Right cardiac atrium (tissue), 5 donors: ENCODE data around the gene TCF7. TPM values are rescaled to one million over a fixed set of nuclear protein-coding genes. Genes with fewer than 3 reads are reported as not detected.

Experiments
- ATAC-seq, 2 donors: fragments of 200-7000 bp; cut with Tn5 transposase; one replicate each; pipeline versions ENCODE4 v1.8.0 to v1.9.1; 2020; ENCODE audit warnings: moderate library complexity in 2 of 2, mild to moderate bottlenecking in 1 of 2
- DNase-seq, 3 donors: peaks; one replicate each; pipeline ENCODE4 v3.0.0-alpha.2; 2020
- H3K27ac ChIP-seq: one replicate; pipeline ENCODE4 v1.5.1; 2013; ENCODE audit warnings: mild to moderate bottlenecking, low read length, control low read depth, moderate library complexity
- H3K27me3 ChIP-seq: one replicate; pipeline ENCODE4 v1.6.1; 2013; ENCODE audit not compliant: control insufficient read depth, insufficient read depth
- H3K4me1 ChIP-seq: one replicate; pipeline ENCODE4 v1.6.1; 2013; ENCODE audit warnings: low read length; ENCODE audit not compliant: control insufficient read depth, insufficient read depth
- H3K4me3 ChIP-seq: one replicate; pipeline ENCODE4 v1.5.1; 2013; ENCODE audit warnings: low read length, control low read depth
- H3K9me3 ChIP-seq: one replicate; pipeline ENCODE4 v1.6.1; 2013; ENCODE audit warnings: low read length; ENCODE audit not compliant: control insufficient read depth
- WGBS: extraction: QIAGEN DNeasy Blood & Tissue Kit; methylation state at CpG from one replicate; pipeline ENCODE4 v1.1.7; 2013; 5-methylcytosine and 5-hydroxymethylcytosine counted together
- intact Hi-C, 4 donors: fragments of 100-400 bp; cut with DNase I; formaldehyde crosslinking; loops; one replicate each; pipeline versions ENCODE4 v1.11.0 to v1.14.0; 2022 to 2023
- polyA plus RNA-seq: library from polyadenylated mRNA; stranded (reverse); fragments of 200-250 nt; gene quantifications from one replicate; pipeline ENCODE4 v1.2.3, GENCODE V29; 2013
- total RNA-seq, 4 donors: library from RNA; stranded (reverse); fragmentation: NEBNext Ultra II Directional; extraction: Animal tissue kit (Norgen Biotek cat#: 25700); gene quantifications; one replicate each; pipeline ENCODE4 v1.2.1, GENCODE V29; 2021
- donor health status: healthy with polysubstance abuse.
- donor health status: DM: no; HTN: yes; CAD: no.
- donor health status: DM: no; HTN: no; CAD: no.
- donor health status: DM: no; HTN: yes; CAD: no; lungs with severe emphysema.
- donor health status: DM: yes; HTN: yes; CAD: no.

Gene TCF7
- total and polyA plus RNA-seq, 5 donors = 1.3 to 4.4 (median 3.7) TPM

- Histone ChIP-seq H3K4me1 (no peaks in the 10 kb centered on the region), H3K4me3 (peak overlapping the region; percentile 89), H3K27ac (peak overlapping the region; percentile 90), H3K27me3 (no peaks in the 10 kb centered on the region), H3K9me3 (no peaks in the 10 kb centered on the region)
- DNase-seq (peak; percentile 36 to 76 (median 73)), ATAC-seq (peak; percentile 19 to 42)
- WGBS = under 1% methylated on average over 31 of the region's 31 CpGs
- intact Hi-C loops = loop anchor here in 1 of 4 donors (10.0 kb wide), 1 partner anchor 409 kb away; no protein-coding TSS in a partner anchor
Measured at GRCh38 chr5:134175921-134176510, 61.5 kb downstream of the TCF7 start.

- intact Hi-C loops = loop anchor here in 1 of 4 donors (10.0 kb wide), 1 partner anchor 408 kb away; no protein-coding TSS in a partner anchor
- no peaks in the 10 kb centered on the region for H3K9me3 ChIP-seq
- H3K4me1 ChIP-seq = no peaks in the 10 kb centered on the region
- DNase-seq (peak; percentile 87 to 95 (median 94)), ATAC-seq (peak; percentile 90 to 92)
- peak within 1 kb of the TSS; percentile 89 for H3K4me3 ChIP-seq
- H3K27me3 ChIP-seq = no peaks in the 10 kb centered on the region
- 1% methylated on average over 92 of the region's 92 CpGs for WGBS
- peak within 1 kb of the TSS; percentile 90 for H3K27ac ChIP-seq
Measured at GRCh38 chr5:134176511-134177368, 62.3 kb downstream of the TCF7 start, which contains the start of gene SKP1. TSS of gene SKP1 (minus strand) at chr5:134176950. CDS start at chr5:134174022, 2,928 bp downstream.

GRCh38 chr5:134177369-134178095 is 63.1 kb downstream of the TCF7 start:
- Histone ChIP-seq H3K9me3 (no peaks in the 10 kb centered on the region), H3K4me3 (peak overlapping the region; percentile 89), H3K27me3 (no peaks in the 10 kb centered on the region), H3K27ac (peak overlapping the region; percentile 90), H3K4me1 (no peaks in the 10 kb centered on the region)
- intact Hi-C loops = loop anchor here in 1 of 4 donors (10.0 kb wide), 1 partner anchor 407 kb away; no protein-coding TSS in a partner anchor
- peak; percentile 52 to 61 for ATAC-seq
- DNase-seq = peak in 2 of 3 donors; percentile 25 to 60
- 21% methylated on average over 29 of the region's 29 CpGs for WGBS

GRCh38 chr5:134178096-134178419 is 63.6 kb downstream of the TCF7 start:
- no peak overlapping the region for H3K27ac ChIP-seq
- 78% methylated on average over 3 of the region's 3 CpGs for WGBS
- H3K4me1 ChIP-seq = no peaks in the 10 kb centered on the region
- DNase-seq (no peak), ATAC-seq (no peak)
- no peaks in the 10 kb centered on the region for H3K27me3 ChIP-seq
- intact Hi-C loops = loop anchor here in 1 of 4 donors (10.0 kb wide), 1 partner anchor 407 kb away; no protein-coding TSS in a partner anchor
- no peak overlapping the region for H3K4me3 ChIP-seq
- H3K9me3 ChIP-seq = no peaks in the 10 kb centered on the region

- Histone ChIP-seq H3K27ac (no peak overlapping the region), H3K4me3 (no peak overlapping the region), H3K4me1 (no peaks in the 10 kb centered on the region), H3K9me3 (no peaks in the 10 kb centered on the region), H3K27me3 (no peaks in the 10 kb centered on the region)
- no peak for ATAC-seq
- DNase-seq = no peak
- intact Hi-C loops = loop anchor here in 1 of 4 donors (5.0 kb wide), 1 partner anchor 104 kb away; no protein-coding TSS in a partner anchor
Measured at GRCh38 chr5:134183481-134183880, 69.0 kb downstream of the TCF7 start.

- no peak overlapping the region for H3K27ac ChIP-seq
- 56% methylated on average over 11 of the region's 11 CpGs for WGBS
- no peaks in the 10 kb centered on the region for H3K27me3 ChIP-seq
- DNase-seq (peak; percentile 58 to 79 (median 77)), ATAC-seq (peak; percentile 83 to 84)
- no peak overlapping the region for H3K4me3 ChIP-seq
- H3K9me3 ChIP-seq = no peaks in the 10 kb centered on the region
- H3K4me1 ChIP-seq = no peaks in the 10 kb centered on the region
- intact Hi-C loops = loop anchor here (2.0 to 5.0 kb wide), 3 partner anchors 103 to 108 kb away; no protein-coding TSS in a partner anchor
Measured at GRCh38 chr5:134184155-134185135, 70.0 kb downstream of the TCF7 start.

- DNase-seq (no peak), ATAC-seq (no peak)
- Histone ChIP-seq H3K27me3 (no peaks in the 10 kb centered on the region), H3K4me1 (no peaks in the 10 kb centered on the region), H3K27ac (no peak overlapping the region), H3K4me3 (no peak overlapping the region), H3K9me3 (no peaks in the 10 kb centered on the region)
- intact Hi-C loops = loop anchor here in 1 of 4 donors (5.0 kb wide), 1 partner anchor 104 kb away; no protein-coding TSS in a partner anchor
- WGBS = 93% methylated on average over 1 of the region's 1 CpG
Measured at GRCh38 chr5:134188092-134188491, 73.6 kb downstream of the TCF7 start.

- ATAC-seq = no peak
- Histone ChIP-seq H3K4me3 (no peak overlapping the region), H3K27me3 (no peaks in the 10 kb centered on the region), H3K27ac (no peak overlapping the region), H3K4me1 (no peaks in the 10 kb centered on the region), H3K9me3 (no peaks in the 10 kb centered on the region)
- no peak for DNase-seq
- WGBS = 89% methylated on average over 3 of the region's 3 CpGs
- intact Hi-C loops = loop anchor here in 1 of 4 donors (5.0 kb wide), 1 partner anchor 103 kb away; no protein-coding TSS in a partner anchor
Measured at GRCh38 chr5:134189031-134189430, 74.5 kb downstream of the TCF7 start.

- ATAC-seq (no peak), DNase-seq (no peak)
- WGBS = 62% methylated on average over 5 of the region's 5 CpGs
- Histone ChIP-seq H3K27ac (no peak overlapping the region), H3K4me1 (no peaks in the 10 kb centered on the region), H3K9me3 (no peaks in the 10 kb centered on the region), H3K4me3 (no peak overlapping the region), H3K27me3 (no peaks in the 10 kb centered on the region)
- intact Hi-C loops = no loop called here
Measured at GRCh38 chr5:134195666-134196065, 81.2 kb downstream of the TCF7 start.
